CD1c-positive myeloid dendritic cell (primary cell): ENCODE data around the gene ABTB2.
"Not testable (repeated sequence)": the region's sequence is repeated elsewhere in the genome, so short reads cannot be mapped to it uniquely, and the experiment has no call there.

Experiments used
- DNase-seq: peaks from one replicate; pipeline ENCODE4 v3.0.0-alpha.2; 2016; ENCODE audit errors: extremely low spot score

The ABTB2 gene

GRCh38 chr11:34238966-34239365 is 118.8 kb downstream of the ABTB2 start:
- DNase-seq: no peak

DNA sequence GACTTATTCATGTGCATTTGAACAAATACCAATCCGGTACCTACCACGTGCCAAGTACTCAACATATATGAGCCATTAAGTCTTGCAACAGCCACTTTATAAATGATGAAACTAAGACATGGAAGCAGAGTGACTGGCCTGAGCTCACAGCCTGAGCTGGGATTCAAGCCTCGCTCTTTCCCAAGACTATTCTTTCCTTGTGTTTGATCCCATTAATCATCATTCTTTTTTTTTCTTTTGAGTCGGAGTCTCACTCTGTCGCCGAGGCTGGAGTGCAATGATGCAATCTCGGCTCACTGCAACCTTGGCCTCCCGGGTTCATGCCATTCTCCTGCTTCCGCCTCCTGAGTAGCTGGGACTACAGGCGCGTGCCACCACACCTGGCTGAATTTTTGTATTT is 119.3 kb downstream of the ABTB2 start:
- no peak for DNase-seq

DNA sequence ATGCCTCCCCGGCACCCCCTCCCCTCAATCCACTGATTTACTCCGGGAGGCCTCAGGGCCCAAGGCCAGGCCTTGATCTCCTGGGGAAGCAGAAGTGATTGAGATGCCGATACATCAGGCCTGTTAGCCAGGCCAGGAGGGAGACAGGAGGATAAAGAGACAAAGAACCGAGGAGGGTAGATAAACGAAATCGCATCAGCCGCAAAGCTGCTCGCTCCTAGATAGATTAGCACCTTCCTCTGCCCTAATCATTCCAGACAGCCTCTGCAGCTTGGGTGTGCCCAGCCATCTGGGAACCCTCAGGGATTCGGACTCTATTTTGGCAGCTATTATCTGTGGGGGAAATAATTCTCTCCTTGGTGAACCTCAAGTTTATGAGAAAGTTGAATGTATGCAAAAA is 121.2 kb downstream of the ABTB2 start:
- no peak for DNase-seq

DNA sequence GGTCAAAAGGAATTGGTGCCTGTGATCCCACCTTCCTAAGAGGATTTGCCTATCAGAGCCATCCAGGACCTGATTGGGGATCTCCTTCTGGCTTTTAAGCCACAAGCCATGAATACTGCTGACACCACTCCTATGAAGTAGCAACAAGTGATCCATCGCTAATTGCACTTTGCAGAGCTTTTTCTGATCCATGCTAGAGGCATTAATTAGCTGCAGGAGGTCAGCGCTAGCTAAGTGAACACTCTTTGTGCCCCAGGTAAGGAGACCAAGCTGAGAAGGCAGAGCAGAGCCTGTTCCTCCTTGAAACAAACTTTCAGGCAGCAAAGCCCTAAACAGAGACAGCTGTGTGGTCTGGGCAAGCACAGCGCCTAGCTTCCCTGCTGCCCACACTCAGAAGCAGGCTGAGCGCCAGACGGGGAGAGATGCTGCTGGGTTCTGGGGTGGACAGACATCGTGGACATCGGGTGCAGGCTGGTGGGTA is 122.2 kb downstream of the ABTB2 start:
- no peak for DNase-seq

- no peak for DNase-seq
Observed at GRCh38 chr11:34235189-34235588, 122.6 kb downstream of the ABTB2 start.

DNA sequence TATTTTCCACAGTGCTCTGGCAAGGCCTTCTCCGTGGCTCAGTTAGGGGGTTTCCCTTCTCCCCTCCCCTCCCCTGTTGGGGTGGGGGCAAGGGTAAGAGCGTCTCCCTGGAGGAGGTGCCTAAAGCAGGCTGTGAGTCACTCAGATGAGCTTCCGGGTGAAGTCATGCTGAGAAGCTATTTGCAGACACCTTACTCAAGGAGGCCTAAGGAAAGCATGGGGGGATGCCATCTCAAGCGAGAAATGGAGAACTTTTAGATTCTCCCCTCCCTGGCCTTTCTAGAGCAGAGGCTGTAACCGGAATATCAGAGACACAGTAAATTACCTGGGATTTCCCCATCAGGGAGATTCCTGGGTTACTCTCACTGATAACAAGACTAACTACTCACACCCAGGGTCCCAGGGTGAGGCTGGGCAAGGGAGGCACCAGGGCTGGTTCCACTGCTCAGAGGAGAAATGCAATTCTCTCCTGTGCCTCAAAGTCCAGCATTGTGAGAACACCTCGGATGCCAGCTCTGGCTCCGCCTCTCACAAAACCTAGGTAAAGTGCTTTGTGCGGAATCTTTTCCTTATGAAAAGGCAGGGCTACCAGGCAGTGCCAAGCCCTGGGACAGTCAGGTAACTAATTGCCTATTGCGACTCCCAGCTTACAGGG is 123.6 kb downstream of the ABTB2 start:
- peak; percentile 58 for DNase-seq

GRCh38 chr11:34233215-34233614 is 124.6 kb downstream of the ABTB2 start:
- no peak for DNase-seq

GRCh38 chr11:34232807-34233206 is 125.0 kb downstream of the ABTB2 start:
- DNase-seq: no peak

DNA sequence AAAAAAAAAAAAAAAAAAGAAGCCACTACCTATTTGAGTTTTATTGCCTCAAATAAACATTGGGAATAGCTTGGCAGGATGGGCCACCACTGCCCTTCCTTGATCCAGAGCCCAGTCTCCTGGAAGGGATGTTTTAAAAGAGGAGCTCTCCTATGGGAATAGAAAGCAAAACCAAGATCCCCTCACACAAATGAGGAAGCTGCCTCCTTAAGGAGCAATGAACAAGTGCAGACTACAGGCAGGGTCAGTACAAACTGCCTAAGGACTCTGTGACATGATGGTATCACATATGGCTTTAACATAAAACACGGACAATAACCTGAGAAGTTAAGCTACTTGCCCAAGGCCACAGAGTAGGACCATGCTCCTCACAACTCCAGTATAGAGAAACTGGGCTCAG is 131.6 kb downstream of the ABTB2 start:
- DNase-seq: peak; percentile 42

DNA sequence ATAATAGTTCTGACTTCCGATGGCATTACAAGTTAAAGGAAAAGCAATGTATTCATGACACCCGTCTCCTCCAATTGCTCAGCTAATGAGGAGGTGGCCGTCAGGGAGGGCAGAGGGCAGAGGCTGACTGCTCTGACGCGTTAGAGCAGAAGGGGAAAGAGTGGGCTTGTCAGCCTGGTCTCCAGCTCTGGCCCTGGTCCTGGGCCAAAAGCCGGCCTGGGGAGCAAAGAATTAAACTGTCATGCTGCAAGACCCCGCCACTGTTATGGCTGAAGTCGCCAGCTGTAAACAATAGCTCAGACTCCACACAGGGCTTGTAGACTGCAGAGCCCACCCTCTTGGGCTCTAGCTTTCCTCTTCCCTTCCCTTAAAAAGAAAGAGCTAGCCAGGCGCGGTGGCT is 132.7 kb downstream of the ABTB2 start:
- no peak for DNase-seq

DNA sequence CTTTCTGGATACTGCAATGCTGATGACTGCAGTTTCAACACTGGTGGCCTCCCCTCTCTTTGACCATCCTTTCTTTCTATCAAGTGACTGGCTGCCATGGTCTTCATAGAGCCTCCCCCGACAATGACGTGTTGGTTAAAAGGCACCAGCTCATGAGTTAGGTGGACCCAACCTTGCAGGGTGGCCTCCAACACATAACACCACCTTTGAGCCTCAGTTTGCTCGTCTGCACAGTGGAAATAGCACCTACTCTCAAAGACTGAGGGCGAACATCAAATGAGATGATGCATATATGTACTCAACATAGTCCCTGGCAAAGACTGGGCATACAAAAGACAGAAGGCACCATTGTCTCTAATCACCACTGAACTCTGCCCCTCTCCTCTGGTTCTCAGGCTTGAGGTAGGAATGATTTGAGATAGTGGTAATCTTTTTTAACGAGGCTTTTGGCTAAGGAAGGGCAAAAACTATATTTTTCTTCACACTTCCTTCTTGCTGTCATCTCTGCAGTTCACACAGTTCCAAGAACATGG is 133.3 kb downstream of the ABTB2 start:
- DNase-seq: no peak

GRCh38 chr11:34223907-34224306 is 133.9 kb downstream of the ABTB2 start:
- DNase-seq: no peak

DNA sequence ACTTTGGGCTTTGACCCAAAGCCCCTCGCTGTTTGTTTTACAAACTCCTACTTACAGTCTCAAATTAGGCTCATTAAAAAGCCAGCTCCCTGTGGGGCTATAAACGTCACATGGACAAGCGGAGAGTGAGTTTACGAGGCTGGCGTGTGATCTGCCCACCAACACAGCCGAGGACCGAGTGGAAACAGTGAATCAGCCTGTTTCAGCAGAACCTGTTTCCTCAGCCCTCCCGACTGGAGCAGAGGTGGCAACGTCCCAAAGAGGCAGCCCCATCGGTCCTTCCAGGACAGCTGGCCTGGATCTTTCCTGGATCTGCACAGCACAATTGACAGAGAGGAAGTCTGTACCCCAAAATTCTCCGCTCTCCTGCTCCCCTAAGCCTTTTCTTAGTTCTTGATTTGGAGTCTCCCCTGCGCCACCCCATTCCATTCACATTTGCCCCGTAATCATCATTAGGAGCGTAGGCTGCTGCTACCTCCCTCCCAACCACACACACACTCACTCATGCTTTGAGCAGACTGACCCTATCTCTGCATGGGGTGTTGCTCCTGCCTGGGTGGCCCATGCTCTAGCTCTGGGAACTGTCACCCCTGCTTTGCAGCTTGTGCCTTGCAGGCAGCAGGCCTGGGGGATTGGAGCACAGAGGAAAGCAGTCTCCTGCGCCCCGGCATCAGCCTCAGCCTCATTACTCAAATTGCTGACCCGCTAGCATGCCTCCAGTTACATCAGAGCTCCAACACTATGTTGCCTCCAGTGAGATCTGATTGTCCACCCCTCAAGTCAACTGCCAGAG is 134.6 kb downstream of the ABTB2 start:
- no peak for DNase-seq

GRCh38 chr11:34222030-34222429 is 135.8 kb downstream of the ABTB2 start:
- no peak for DNase-seq

- no peak for DNase-seq
Observed at GRCh38 chr11:34219941-34220370, 137.9 kb downstream of the ABTB2 start.

DNA sequence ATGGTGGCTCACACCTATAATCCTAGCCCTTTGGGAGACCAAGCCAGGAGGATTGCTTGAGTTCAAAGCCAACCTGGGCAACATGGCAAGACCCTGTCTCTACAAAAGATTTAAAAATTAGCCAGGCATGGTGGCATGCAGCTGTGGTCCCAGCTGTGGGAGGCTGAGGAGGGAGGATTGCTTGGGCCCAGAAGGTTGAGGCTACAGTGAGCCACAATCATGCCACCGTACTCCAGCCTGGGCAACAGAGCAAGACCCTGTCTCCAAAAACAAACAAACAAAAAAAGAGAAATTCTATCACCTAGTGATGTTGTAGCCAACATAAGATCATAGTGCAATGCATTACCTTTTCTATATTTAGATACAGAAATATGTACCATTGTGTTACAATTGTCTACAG is 138.5 kb downstream of the ABTB2 start:
- DNase-seq: no peak

DNA sequence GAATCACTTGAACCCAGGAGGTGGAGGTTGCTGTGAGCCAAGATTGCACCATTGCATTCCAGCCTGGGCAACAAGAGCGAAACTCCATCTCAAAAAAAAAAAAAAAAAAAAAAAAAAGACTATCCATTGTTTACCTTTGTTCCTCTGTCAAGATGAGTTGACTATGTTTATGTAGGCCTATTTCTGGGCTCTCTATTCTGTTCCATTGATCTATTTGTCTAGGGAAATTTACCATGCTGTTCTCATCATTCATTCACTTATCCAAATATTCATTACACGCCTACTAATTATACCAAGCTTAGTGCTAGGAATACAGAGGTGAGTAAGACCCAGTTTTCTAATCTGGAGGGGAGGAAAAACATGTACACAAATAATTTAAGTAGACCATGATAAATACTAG is 139.1 kb downstream of the ABTB2 start:
- not testable (repeated sequence) for DNase-seq

DNA sequence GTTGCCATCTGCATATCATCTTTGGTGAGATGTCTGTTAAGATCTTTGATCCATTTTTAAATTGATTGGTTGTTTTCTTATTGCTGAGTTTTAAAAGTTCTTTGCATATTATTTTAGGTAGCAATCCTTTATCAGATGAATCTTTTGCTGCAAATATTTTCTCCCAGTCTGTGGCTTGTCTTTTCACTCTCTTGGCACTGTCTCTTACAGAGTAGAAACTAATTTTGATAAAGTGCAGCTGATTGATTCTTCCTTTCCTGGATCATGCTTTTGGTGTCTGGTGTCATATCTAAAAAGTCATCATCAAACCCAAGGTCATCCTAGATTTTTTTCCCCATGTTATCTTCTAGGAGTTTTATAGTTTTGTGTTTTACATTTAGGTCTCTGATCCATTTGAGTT is 139.7 kb downstream of the ABTB2 start:
- no peak for DNase-seq

GRCh38 chr11:34216706-34217105 is 141.1 kb downstream of the ABTB2 start:
- no peak for DNase-seq

DNA sequence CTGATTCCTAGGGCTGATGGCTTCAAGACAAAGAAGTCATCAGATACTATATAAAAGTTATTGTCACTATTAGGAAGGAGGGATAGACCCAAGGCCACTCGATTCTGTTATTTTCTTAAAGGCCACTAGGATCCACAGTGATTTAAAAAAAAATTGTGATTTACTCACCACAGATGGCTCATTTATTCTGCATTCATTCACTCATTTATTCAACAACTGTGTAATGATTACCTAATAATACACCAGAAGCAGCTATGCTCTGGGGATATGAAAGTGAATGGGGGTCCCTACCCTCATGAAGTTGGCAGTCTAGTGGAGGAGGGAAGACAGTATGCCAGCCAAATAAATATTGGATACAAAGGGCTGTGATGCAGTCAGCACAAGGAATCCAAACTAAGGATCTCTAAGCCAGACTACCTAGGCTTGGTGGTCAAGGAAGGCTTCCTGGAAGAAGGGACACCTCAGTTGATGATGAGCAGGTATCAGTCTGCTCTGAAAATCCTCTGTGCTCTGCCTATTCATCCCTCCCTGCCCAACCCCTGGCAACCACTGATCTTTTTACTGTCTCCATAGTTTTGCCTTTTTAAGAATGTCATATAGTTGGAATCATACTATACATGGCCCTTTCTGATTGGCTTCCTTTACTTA is 141.9 kb downstream of the ABTB2 start:
- no peak for DNase-seq

DNA sequence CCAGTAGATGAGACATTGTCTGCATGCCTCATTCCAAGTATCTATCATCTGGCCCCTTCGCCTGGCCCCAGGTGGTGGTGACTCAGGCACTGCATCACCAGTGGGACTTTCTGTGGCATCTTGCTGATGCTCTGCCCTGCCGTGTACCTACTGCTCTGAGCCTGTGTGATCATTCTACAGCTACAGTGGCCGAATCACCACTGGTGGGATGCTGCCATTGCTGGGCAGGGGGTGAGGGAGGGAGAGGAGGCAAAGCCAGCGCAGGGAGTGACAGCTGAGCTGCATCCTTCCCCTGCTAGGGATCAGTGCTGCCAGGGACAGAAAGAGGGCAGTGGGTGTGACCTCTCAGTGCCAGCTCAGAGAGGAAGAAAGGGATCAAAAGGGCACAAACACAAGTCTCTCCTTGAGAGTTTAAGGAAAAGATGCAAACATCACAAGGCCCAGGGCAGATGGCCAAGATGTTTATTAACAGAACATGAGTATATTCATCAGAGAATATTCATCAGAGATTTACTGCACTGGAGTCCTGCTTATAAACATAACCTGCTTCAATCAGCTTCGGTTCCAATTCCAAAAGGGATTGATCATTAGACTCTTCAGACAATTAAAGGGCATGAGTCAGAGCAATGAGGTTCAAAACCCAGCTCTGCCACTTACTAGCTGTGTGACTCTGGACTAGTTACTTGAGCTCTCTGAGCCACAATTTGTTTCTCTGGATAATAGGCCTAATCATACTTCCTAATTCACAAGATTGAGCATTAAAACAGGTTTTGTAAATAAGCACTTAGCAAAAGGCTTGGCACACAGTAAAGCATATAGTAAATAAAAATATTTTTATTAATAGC is 142.6 kb downstream of the ABTB2 start:
- no peak for DNase-seq

DNA sequence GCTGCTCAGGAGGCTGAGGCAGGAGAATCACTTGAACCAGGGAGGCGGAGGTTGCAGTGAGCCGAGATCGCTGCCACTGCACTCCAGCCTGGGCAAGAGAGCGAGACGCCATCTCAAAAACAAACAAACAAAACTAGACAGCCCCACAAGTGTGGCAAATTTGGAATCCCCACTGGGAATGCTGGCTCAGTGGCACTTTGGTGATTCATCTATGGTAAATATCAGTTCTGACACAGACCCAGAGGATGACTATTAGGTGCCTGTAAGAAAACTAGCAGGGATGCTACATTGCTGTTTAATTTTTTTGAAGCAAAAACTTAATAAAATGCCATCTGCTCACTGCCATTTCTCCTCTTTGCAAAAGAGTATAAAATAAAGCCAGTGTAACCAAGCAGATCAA is 144.4 kb downstream of the ABTB2 start:
- DNase-seq: no peak
